Mesenchymal stem cell (in vitro differentiated cells and primary cell): Measurements from ENCODE around the gene TEKT3.
A peak's percentile ranks its signal among the peaks of the same experiment; 100 is the strongest.

Experiments used
- DNase-seq: peaks from one replicate; pipeline ENCODE4 v3.0.0-alpha.2; 2013
- H2AFZ ChIP-seq: one replicate; pipeline ENCODE4 v1.6.1; 2013; ENCODE audit warnings: low read depth, mild to moderate bottlenecking, control low read depth, inconsistent platforms, low read length, moderate library complexity
- H2AK5ac ChIP-seq: 2 replicates; pipeline ENCODE4 v1.6.1; 2013; ENCODE audit warnings: low read length, moderate library complexity, mild to moderate bottlenecking, inconsistent platforms; ENCODE audit not compliant: severe bottlenecking
- H2BK120ac ChIP-seq: one replicate; pipeline ENCODE4 v1.6.1; 2013; ENCODE audit warnings: low read depth, mild to moderate bottlenecking, inconsistent platforms, low read length, moderate library complexity
- H2BK12ac ChIP-seq, 2 experiments: one replicate each; pipeline ENCODE4 v1.6.1; 2013; ENCODE audit warnings: inconsistent platforms in 2 of 2, low read length in 2 of 2, mild to moderate bottlenecking in 2 of 2, moderate library complexity in 2 of 2, control low read depth in 1 of 2
- H2BK15ac ChIP-seq: one replicate; pipeline ENCODE4 v1.6.1; 2013; ENCODE audit warnings: mild to moderate bottlenecking, low read depth, inconsistent platforms; ENCODE audit not compliant: poor library complexity, severe bottlenecking
- H2BK5ac ChIP-seq: 2 replicates; pipeline ENCODE4 v1.6.1; 2013; ENCODE audit warnings: low read depth, mild to moderate bottlenecking, low read length, control low read depth, inconsistent platforms; ENCODE audit not compliant: poor library complexity, severe bottlenecking
- H3K14ac ChIP-seq, 2 experiments: one replicate each; pipeline ENCODE4 v1.6.1; 2013; ENCODE audit warnings: inconsistent platforms in 2 of 2, low read length in 2 of 2, control low read depth in 1 of 2, mild to moderate bottlenecking in 1 of 2, moderate library complexity in 1 of 2
- H3K18ac ChIP-seq, 2 experiments: one replicate each; pipeline ENCODE4 v1.6.1; 2013; ENCODE audit warnings: inconsistent platforms in 2 of 2, low read length in 2 of 2, control low read depth in 1 of 2, low read depth in 1 of 2, mild to moderate bottlenecking in 1 of 2
- H3K23ac ChIP-seq, 2 experiments: one replicate each; pipeline ENCODE4 v1.6.1; 2013; ENCODE audit warnings: inconsistent platforms in 2 of 2, low read length in 2 of 2, mild to moderate bottlenecking in 2 of 2, moderate library complexity in 2 of 2, control low read depth in 1 of 2
- H3K27ac ChIP-seq: 2 replicates; pipeline ENCODE4 v1.5.1; 2013; ENCODE audit warnings: mild to moderate bottlenecking, moderate library complexity, low read length, control low read depth, inconsistent platforms; ENCODE audit not compliant: poor library complexity, severe bottlenecking
- H3K27me3 ChIP-seq, 2 experiments: 2 replicates each; pipeline versions ENCODE4 v1.6.1 to v1.7.0; 2013; ENCODE audit warnings: low read length in 2 of 2, mild to moderate bottlenecking in 2 of 2, moderate library complexity in 2 of 2, control low read depth in 1 of 2, inconsistent platforms in 1 of 2; ENCODE audit not compliant: control insufficient read depth in 1 of 2, insufficient read depth in 1 of 2
- H3K36me3 ChIP-seq, 2 experiments: 2 replicates each; pipeline versions ENCODE4 v1.6.1 to v1.7.0; 2013; ENCODE audit warnings: low read length in 2 of 2, control low read depth in 1 of 2, inconsistent platforms in 1 of 2, low read depth in 1 of 2, mild to moderate bottlenecking in 1 of 2; ENCODE audit not compliant: insufficient read depth in 2 of 2, control insufficient read depth in 1 of 2
- H3K4ac ChIP-seq, 2 experiments: one replicate each; pipeline ENCODE4 v1.6.1; 2013; ENCODE audit warnings: inconsistent platforms in 2 of 2, low read length in 2 of 2, mild to moderate bottlenecking in 2 of 2, moderate library complexity in 2 of 2, control low read depth in 1 of 2, low read depth in 1 of 2
- H3K4me1 ChIP-seq: 2 replicates; pipeline ENCODE4 v1.6.1; 2013; ENCODE audit warnings: low read depth, low read length, control low read depth; ENCODE audit not compliant: control insufficient read depth, insufficient read depth
- H3K4me2 ChIP-seq: 2 replicates; pipeline ENCODE4 v1.6.1; 2013; ENCODE audit warnings: low read length, mild to moderate bottlenecking, inconsistent platforms; ENCODE audit not compliant: poor library complexity, severe bottlenecking
- H3K4me3 ChIP-seq, 2 experiments: 2 replicates each; pipeline versions ENCODE4 v1.5.1 to v1.7.0; 2013; ENCODE audit warnings: low read length in 2 of 2, mild to moderate bottlenecking in 2 of 2, control low read depth in 1 of 2, low read depth in 1 of 2; ENCODE audit not compliant: insufficient read depth in 1 of 2
- H3K79me1 ChIP-seq: replicated peaks from 2 replicates; pipeline ENCODE4 v1.6.1; 2013; ENCODE audit warnings: mild to moderate bottlenecking, control low read depth, low read length, inconsistent platforms; ENCODE audit not compliant: poor library complexity, severe bottlenecking
- H3K9ac ChIP-seq: 2 replicates; pipeline ENCODE4 v1.7.0; 2013; ENCODE audit warnings: mild to moderate bottlenecking, low read length, moderate library complexity
- H3K9me3 ChIP-seq: 2 replicates; pipeline ENCODE4 v1.7.0; 2013; ENCODE audit warnings: mild to moderate bottlenecking, low read length; ENCODE audit not compliant: control insufficient read depth
- H4K8ac ChIP-seq: one replicate; pipeline ENCODE4 v1.6.1; 2013; ENCODE audit warnings: inconsistent platforms, mild to moderate bottlenecking, low read length, moderate library complexity
- H4K91ac ChIP-seq: one replicate; pipeline ENCODE4 v1.6.1; 2013; ENCODE audit warnings: mild to moderate bottlenecking, low read length, inconsistent platforms
- WGBS: methylation state at CpG from one replicate; pipeline ENCODE4 v1.1.7; 2013; ENCODE audit warnings: mixed read lengths; 5-methylcytosine and 5-hydroxymethylcytosine counted together

The TEKT3 gene

DNA sequence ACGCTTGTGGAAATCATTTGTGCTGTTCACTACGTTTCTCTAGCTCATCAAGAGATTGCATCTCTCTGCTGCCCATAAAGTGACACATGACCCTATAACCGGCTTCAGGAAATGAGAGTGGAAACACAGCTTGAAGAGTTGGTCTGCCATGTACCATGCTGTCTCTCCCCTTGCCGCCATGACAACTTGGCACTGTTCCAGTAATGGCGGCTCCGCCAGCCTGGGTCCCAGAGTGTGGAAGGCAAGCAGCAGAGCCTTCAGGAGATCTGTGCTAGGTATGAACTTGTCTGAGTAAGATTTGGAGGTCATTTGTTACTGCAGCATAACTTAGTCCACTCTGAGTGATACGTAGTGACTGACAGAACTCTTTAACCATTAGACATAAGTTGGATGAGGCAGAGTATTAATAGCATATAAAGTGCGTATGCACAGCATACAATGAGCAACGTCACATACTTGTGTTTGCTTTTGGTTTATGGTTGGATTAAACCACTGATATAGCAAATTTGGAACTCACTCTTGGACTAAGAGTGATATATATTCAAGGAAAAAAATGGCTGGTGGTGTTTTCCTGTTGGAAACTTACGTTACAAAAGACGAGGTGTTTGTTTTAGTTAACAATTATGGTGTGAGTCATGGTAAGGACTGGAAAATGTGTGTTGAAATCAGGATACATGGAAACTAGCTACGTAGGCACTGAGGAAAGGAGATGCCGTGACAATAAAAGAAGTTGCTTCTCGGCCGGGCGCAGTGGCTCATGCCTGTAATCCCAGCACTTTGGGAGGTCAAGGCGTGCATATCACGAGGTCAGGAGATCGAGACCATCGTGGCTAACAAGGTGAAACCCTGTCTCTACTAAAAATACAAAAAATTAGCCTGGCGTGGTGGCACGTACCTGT is 51.9 kb downstream of the TEKT3 start:
- Histone ChIP-seq H2BK5ac (no peak overlapping the region), H2BK15ac (no peak overlapping the region), H3K79me1 (no peaks in the 10 kb centered on the region), H3K9ac (peak overlapping the region; percentile 23), H3K18ac (peak overlapping the region; percentile 34 to 90), H2AK5ac (peak overlapping the region; percentile 31), H3K27me3 (no peaks in the 10 kb centered on the region), H3K4me1 (peaks cover 10% of the 10 kb centered on the region), H2BK120ac (no peak overlapping the region), H2BK12ac (peak overlapping the region in 1 of 2 experiments; percentile 11), H3K27ac (peak overlapping the region; percentile 21), H4K8ac (peak overlapping the region; percentile 86), H3K4me3 (no peak overlapping the region), H3K14ac (no peak overlapping the region), H3K4ac (peak overlapping the region in 1 of 2 experiments; percentile 27), H4K91ac (peak overlapping the region; percentile 76), H3K4me2 (no peak overlapping the region), H3K36me3 (no peaks in the 10 kb centered on the region), H3K9me3 (no peaks in the 10 kb centered on the region), H3K23ac (no peak overlapping the region), H2AFZ (no peak overlapping the region)
- DNase-seq: peak; percentile 95
- WGBS: 72% methylated on average over 22 of the region's 22 CpGs

DNA sequence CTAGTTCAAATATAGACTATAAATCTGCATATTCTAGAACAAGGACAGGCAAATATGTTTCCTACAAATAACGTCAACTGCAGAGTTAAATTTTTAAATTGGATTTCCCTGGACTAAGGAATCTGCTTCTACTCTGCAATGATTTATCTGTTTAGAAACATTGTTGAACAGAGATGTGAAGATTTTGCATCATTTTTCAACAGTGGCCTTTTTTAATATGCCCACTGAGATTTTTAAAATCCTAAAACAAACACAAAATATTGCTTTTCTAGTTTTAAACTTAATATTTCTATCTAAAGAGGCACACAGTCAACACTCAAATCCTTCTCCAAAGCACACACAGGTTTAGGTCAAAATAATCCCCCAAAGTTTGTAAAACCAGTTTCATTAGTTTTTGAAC is 52.5 kb downstream of the TEKT3 start:
- Histone ChIP-seq H3K4me2 (no peak overlapping the region), H2AFZ (no peak overlapping the region), H3K27ac (no peak overlapping the region), H3K9ac (peak overlapping the region; percentile 23), H4K91ac (no peak overlapping the region), H3K9me3 (no peaks in the 10 kb centered on the region), H3K18ac (no peak overlapping the region), H3K4ac (no peak overlapping the region), H2BK120ac (no peak overlapping the region), H3K27me3 (no peaks in the 10 kb centered on the region), H4K8ac (no peak overlapping the region), H2BK5ac (no peak overlapping the region), H3K36me3 (no peaks in the 10 kb centered on the region), H3K4me1 (peaks cover 10% of the 10 kb centered on the region), H2BK12ac (no peak overlapping the region), H3K14ac (no peak overlapping the region), H3K23ac (no peak overlapping the region), H3K79me1 (no peaks in the 10 kb centered on the region), H3K4me3 (no peak overlapping the region), H2BK15ac (no peak overlapping the region), H2AK5ac (no peak overlapping the region)
- DNase-seq: no peak
- no CpG with 5 or more reads among the region's 1 CpG for WGBS

DNA sequence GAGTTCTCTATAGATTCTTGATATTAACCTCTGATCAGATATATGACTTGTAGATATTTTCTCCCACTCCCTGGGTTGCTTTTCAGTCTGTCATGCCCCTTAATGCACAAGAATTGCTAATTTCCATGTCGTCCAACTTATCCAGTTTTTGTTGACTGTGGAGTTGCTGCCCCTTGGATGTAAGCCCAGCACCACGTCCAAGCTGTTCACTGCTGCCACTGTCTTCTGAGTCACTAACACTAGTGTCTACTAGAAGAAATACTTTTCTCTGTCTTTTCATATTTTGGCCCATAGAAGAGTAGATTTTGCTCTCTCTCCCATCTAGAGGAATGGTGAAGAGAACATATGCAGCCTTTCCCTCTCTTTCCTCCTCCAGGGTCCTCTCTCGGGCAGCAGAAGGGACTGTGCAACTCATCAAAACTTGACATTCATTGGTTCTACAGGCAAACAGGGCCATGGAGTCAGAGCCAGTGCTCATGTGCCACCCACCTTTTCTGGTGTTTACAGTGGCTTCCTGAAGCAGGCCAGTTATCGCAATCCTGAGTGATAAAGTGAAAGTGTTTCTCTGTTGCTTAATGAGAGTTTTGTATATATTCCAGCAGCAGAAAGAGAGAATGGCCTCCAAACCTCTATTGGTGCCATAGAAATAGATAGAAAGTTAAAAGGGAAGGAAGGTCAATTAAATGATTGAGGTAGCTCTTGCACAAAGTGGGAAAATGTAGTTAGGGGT is 53.7 kb downstream of the TEKT3 start:
- Histone ChIP-seq H3K27ac (no peak overlapping the region), H2AFZ (no peak overlapping the region), H3K4me1 (peaks cover 10% of the 10 kb centered on the region), H3K9ac (peak overlapping the region; percentile 52), H4K8ac (no peak overlapping the region), H3K23ac (no peak overlapping the region), H2BK120ac (no peak overlapping the region), H4K91ac (no peak overlapping the region), H3K36me3 (no peaks in the 10 kb centered on the region), H3K14ac (no peak overlapping the region), H2AK5ac (no peak overlapping the region), H3K79me1 (no peaks in the 10 kb centered on the region), H2BK5ac (no peak overlapping the region), H3K4ac (no peak overlapping the region), H2BK12ac (no peak overlapping the region), H3K9me3 (no peaks in the 10 kb centered on the region), H3K18ac (peak overlapping the region; percentile 65 to 75), H3K4me2 (no peak overlapping the region), H3K27me3 (no peaks in the 10 kb centered on the region), H2BK15ac (peak overlapping the region; percentile 15), H3K4me3 (peak overlapping the region in 1 of 2 experiments; percentile 60)
- DNase-seq: peak; percentile 48
- 64% methylated on average over 4 of the region's 4 CpGs for WGBS

DNA sequence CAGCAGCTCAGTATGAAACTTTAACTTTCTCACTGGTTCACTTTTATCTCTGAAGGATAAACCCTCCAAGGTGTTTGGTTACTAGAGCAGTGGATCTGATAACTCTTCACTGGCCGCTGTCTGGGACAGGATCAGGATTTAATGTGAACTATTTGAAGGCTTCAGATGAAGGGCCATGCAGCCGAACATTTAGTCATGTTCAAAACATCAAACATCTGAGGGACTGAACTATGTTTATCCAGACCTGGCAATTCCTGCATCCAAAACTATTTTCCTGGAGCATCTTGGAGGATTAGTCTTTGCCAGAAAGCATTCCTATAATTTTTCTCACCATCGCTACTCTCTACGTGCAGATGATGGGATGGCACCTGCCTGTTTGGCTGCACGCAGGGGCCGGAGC is 55.9 kb downstream of the TEKT3 start:
- no peak overlapping the region for H3K27ac ChIP-seq
- no peak overlapping the region for H3K14ac ChIP-seq
- no peaks in the 10 kb centered on the region for H3K36me3 ChIP-seq

More for the DNA sequence above, 55.9 kb downstream of the TEKT3 start:
- Histone ChIP-seq H3K4me2 (no peak overlapping the region), H3K9ac (no peak overlapping the region), H2AFZ (no peak overlapping the region), H2BK5ac (no peak overlapping the region), H3K79me1 (no peaks in the 10 kb centered on the region), H3K4me3 (no peak overlapping the region), H3K23ac (no peak overlapping the region), H3K9me3 (no peaks in the 10 kb centered on the region), H2AK5ac (no peak overlapping the region), H2BK12ac (no peak overlapping the region), H2BK120ac (no peak overlapping the region), H3K27me3 (no peaks in the 10 kb centered on the region), H3K18ac (no peak overlapping the region), H2BK15ac (no peak overlapping the region), H3K4ac (no peak overlapping the region), H4K8ac (no peak overlapping the region), H3K4me1 (peaks cover 4% of the 10 kb centered on the region), H4K91ac (no peak overlapping the region)
- 92% methylated on average over 6 of the region's 6 CpGs for WGBS
- no peak for DNase-seq
